NCI-H345 (cell line): ENCODE data around the gene SFT2D2.
A peak's percentile ranks its signal among the peaks of the same experiment; 100 is the strongest.

ENCODE experiments used
- DNase-seq: peaks from one replicate; lab custom pipeline; 2025; lab: John Stamatoyannopoulos, UW

The SFT2D2 gene

GRCh38 chr1:168223261-168223660 is 2.5 kb upstream of the SFT2D2 start:
- DNase-seq, result no peak

GRCh38 chr1:168223681-168224540 is 1.9 kb upstream of the SFT2D2 start:
- DNase-seq, result no peak

GRCh38 chr1:168224991-168225390 is 813 bp upstream of the SFT2D2 start:
- DNase-seq, result no peak

GRCh38 chr1:168227620-168228019 is 1.8 kb downstream of the SFT2D2 start:
- DNase-seq, result no peak

GRCh38 chr1:168229893-168230292 is 4.1 kb downstream of the SFT2D2 start:
- no peak for DNase-seq

GRCh38 chr1:168230709-168231108 is 4.9 kb downstream of the SFT2D2 start:
- DNase-seq, result no peak

- DNase-seq, result peak; percentile 52
These were observed 9.2 kb downstream of the SFT2D2 start for GRCh38 chr1:168234846-168235547.

GRCh38 chr1:168235548-168235885 is 9.7 kb downstream of the SFT2D2 start:
- no peak for DNase-seq

GRCh38 chr1:168235937-168236336 is 10.1 kb downstream of the SFT2D2 start:
- DNase-seq, result no peak

GRCh38 chr1:168236836-168237611 is 11.2 kb downstream of the SFT2D2 start:
- no peak for DNase-seq

GRCh38 chr1:168243198-168243597 is 17.4 kb downstream of the SFT2D2 start:
- DNase-seq, result no peak

- DNase-seq, result no peak
These were observed 17.9 kb downstream of the SFT2D2 start for GRCh38 chr1:168243636-168244212.

GRCh38 chr1:168245042-168245441 is 19.2 kb downstream of the SFT2D2 start:
- no peak for DNase-seq

- DNase-seq, result no peak
These were observed 20.7 kb downstream of the SFT2D2 start for GRCh38 chr1:168246506-168246905.

- DNase-seq, result no peak
These were observed 26.5 kb downstream of the SFT2D2 start for GRCh38 chr1:168252204-168252733.

- DNase-seq, result no peak
These were observed 30.4 kb downstream of the SFT2D2 start for GRCh38 chr1:168256164-168256563.

GRCh38 chr1:168257397-168257796 is 31.6 kb downstream of the SFT2D2 start:
- DNase-seq, result no peak

- DNase-seq, result no peak
These were observed 33.8 kb downstream of the SFT2D2 start for GRCh38 chr1:168259567-168259966.

GRCh38 chr1:168260393-168260792 is 34.6 kb downstream of the SFT2D2 start:
- no peak for DNase-seq

- DNase-seq, result no peak
These were observed 35.6 kb downstream of the SFT2D2 start for GRCh38 chr1:168261390-168261789.

GRCh38 chr1:168263130-168263529 is 37.3 kb downstream of the SFT2D2 start:
- no peak for DNase-seq

GRCh38 chr1:168264296-168264695 is 38.5 kb downstream of the SFT2D2 start:
- DNase-seq, result no peak
